Measurements from ENCODE around the gene RNU7-1. TPM values are rescaled to one million over a fixed set of nuclear protein-coding genes. Genes with fewer than 3 reads are reported as not detected.

Gene RNU7-1
- total RNA-seq, 1 donor from 2014 or later: not detected

GRCh38 chr12:6916426-6917200 lies 27.0 kb upstream of the RNU7-1 start:
- no peak for TF ChIP-seq CTCF (IDR thresholded peaks at IDR 0.05; ENCODE audit: insufficient read depth, low read length, severe bottlenecking)
- peaks cover 2% of the 10 kb centered on the region for H3K27me3 ChIP-seq (ENCODE audit: control insufficient read depth, insufficient read depth, low read length)
- H3K36me3 ChIP-seq (ENCODE audit: control insufficient read depth, insufficient read depth, low read length): peaks cover 4% of the 10 kb centered on the region
- no peak overlapping the region for H3K4me3 ChIP-seq (ENCODE audit: low read depth, low read length)
- FAIRE-seq (no peak), DNase-seq (ENCODE audit: low read depth) (no peak)

GRCh38 chr12:6917491-6918231 lies 26.0 kb upstream of the RNU7-1 start:
- H3K36me3 ChIP-seq (ENCODE audit: control insufficient read depth, insufficient read depth, low read length): peaks cover 4% of the 10 kb centered on the region
- peaks cover 2% of the 10 kb centered on the region for H3K27me3 ChIP-seq (ENCODE audit: control insufficient read depth, insufficient read depth, low read length)
- FAIRE-seq: no peak
- DNase-seq (ENCODE audit: low read depth): no peak
- no peak overlapping the region for H3K4me3 ChIP-seq (ENCODE audit: low read depth, low read length)
- no peak for TF ChIP-seq CTCF (IDR thresholded peaks at IDR 0.05; ENCODE audit: insufficient read depth, low read length, severe bottlenecking)

DNA sequence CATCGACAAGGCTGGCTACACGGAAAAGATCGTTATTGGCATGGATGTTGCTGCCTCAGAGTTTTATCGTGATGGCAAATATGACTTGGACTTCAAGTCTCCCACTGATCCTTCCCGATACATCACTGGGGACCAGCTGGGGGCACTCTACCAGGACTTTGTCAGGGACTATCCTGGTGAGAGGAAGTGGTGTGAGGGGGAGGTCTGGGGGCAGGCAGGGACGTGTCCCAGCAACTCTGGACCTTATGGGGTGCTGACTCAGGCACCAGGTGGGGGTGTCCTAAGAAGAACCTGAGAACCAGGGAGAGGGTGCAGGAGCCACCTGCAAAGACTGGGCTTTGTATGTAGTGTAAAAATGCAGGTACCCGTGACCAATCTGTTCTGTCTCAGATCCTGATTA lies 24.0 kb upstream of the RNU7-1 start:
- Histone ChIP-seq H3K36me3 (ENCODE audit: control insufficient read depth, insufficient read depth, low read length) (peaks cover 4% of the 10 kb centered on the region), H3K27me3 (ENCODE audit: control insufficient read depth, insufficient read depth, low read length) (no peaks in the 10 kb centered on the region), H3K4me3 (ENCODE audit: low read depth, low read length) (no peak overlapping the region)
- no peak for TF ChIP-seq CTCF (IDR thresholded peaks at IDR 0.05; ENCODE audit: insufficient read depth, low read length, severe bottlenecking)
- FAIRE-seq: peak; percentile 36
- DNase-seq (ENCODE audit: low read depth): peak; percentile 87

GRCh38 chr12:6921539-6921938 lies 22.1 kb upstream of the RNU7-1 start:
- no peaks in the 10 kb centered on the region for H3K27me3 ChIP-seq (ENCODE audit: control insufficient read depth, insufficient read depth, low read length)
- no peak overlapping the region for H3K4me3 ChIP-seq (ENCODE audit: low read depth, low read length)
- FAIRE-seq: no peak

More at GRCh38 chr12:6921539-6921938, 22.1 kb upstream of the RNU7-1 start:
- DNase-seq (ENCODE audit: low read depth): no peak
- TF ChIP-seq CTCF (IDR thresholded peaks at IDR 0.05; ENCODE audit: insufficient read depth, low read length, severe bottlenecking): no peak
- peaks cover 4% of the 10 kb centered on the region for H3K36me3 ChIP-seq (ENCODE audit: control insufficient read depth, insufficient read depth, low read length)

All from bronchial epithelial cell (primary cell).